Measurements from ENCODE around the gene CREBRF. TPM values are rescaled to one million over a fixed set of nuclear protein-coding genes. Genes with fewer than 3 reads are reported as not detected.

CREBRF gene
- total and polyA plus RNA-seq, 2 experiments from 2014 or later = 2.0 to 3.5 TPM

DNA sequence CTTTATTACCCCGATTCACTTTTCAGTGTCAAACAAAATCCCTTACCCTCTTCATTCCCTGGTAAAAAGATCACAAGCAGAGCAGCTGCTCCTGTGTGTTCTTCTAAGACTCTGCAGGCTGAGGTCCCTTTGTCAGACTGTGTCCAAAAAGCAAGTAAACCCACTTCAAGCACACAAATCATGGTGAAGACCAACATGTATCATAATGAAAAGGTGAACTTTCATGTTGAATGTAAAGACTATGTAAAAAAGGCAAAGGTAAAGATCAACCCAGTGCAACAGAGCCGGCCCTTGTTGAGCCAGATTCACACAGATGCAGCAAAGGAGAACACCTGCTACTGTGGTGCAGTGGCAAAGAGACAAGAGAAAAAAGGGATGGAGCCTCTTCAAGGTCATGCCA is 34.5 kb downstream of the CREBRF start (continued):
- TF ChIP-seq EZH2 (IDR thresholded peaks at IDR 0.05; ENCODE audit: low read depth, unreplicated experiment) (no peak), POLR2AphosphoS5 (IDR thresholded peaks at IDR 0.05; ENCODE audit: low read depth) (no peak), CREB1 (CRISPR knock-in tag; IDR thresholded peaks at IDR 0.05; ENCODE audit: low read depth) (no peak), EZH2phosphoT487 (IDR thresholded peaks at IDR 0.05; ENCODE audit: unreplicated experiment) (no peak), ZNF114 (CRISPR knock-in tag; IDR thresholded peaks at IDR 0.05) (no peak)

DNA sequence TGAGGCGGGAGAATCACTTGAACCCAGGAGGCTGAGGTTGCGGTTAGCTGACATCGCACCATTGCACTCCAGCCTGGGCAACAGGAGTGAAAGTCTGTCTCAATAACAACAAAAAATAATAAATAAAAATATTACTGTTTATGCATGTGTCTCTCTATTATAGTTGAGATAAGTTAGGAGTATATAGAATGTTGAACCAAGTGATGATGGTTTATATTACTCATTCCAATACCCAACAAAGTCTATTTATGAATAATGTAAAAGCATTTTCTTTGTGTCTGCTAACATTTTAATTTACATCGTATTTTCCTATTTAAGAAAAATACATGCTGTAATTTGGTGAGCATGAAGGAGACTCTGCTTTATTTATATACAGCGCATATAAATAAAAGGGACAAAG is 35.8 kb downstream of the CREBRF start:
- H3K27ac Mint-ChIP-seq = no peak overlapping the region
- no peaks in the 10 kb centered on the region for H3K4me1 Mint-ChIP-seq
- Histone ChIP-seq H3K4me2 (no peak overlapping the region), H3F3A (replicated peaks; ENCODE audit: low read depth) (no peaks in the 10 kb centered on the region), H3K36me3 (ENCODE audit: insufficient read depth) (no peaks in the 10 kb centered on the region), H3K4me1 (ENCODE audit: insufficient read depth) (no peaks in the 10 kb centered on the region), H4K20me1 (replicated peaks; ENCODE audit: insufficient read depth) (no peaks in the 10 kb centered on the region), H3K9me2 (ENCODE audit: insufficient read depth) (no peaks in the 10 kb centered on the region), H3K27me3 (ENCODE audit: insufficient read depth) (no peaks in the 10 kb centered on the region), H2AFZ (no peak overlapping the region), H3K79me2 (replicated peaks; ENCODE audit: insufficient read depth) (no peaks in the 10 kb centered on the region), H3K27ac (ENCODE audit: low read depth) (no peak overlapping the region), H3K4me3 (no peak overlapping the region)
- TF ChIP-seq, protein P1, sequence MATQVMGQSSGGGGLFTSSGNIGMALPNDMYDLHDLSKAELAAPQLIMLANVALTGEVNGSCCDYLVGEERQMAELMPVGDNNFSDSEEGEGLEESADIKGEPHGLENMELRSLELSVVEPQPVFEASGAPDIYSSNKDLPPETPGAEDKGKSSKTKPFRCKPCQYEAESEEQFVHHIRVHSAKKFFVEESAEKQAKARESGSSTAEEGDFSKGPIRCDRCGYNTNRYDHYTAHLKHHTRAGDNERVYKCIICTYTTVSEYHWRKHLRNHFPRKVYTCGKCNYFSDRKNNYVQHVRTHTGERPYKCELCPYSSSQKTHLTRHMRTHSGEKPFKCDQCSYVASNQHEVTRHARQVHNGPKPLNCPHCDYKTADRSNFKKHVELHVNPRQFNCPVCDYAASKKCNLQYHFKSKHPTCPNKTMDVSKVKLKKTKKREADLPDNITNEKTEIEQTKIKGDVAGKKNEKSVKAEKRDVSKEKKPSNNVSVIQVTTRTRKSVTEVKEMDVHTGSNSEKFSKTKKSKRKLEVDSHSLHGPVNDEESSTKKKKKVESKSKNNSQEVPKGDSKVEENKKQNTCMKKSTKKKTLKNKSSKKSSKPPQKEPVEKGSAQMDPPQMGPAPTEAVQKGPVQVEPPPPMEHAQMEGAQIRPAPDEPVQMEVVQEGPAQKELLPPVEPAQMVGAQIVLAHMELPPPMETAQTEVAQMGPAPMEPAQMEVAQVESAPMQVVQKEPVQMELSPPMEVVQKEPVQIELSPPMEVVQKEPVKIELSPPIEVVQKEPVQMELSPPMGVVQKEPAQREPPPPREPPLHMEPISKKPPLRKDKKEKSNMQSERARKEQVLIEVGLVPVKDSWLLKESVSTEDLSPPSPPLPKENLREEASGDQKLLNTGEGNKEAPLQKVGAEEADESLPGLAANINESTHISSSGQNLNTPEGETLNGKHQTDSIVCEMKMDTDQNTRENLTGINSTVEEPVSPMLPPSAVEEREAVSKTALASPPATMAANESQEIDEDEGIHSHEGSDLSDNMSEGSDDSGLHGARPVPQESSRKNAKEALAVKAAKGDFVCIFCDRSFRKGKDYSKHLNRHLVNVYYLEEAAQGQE (IDR thresholded peaks at IDR 0.05; ENCODE audit: unreplicated experiment) = no peak
- TF ChIP-seq CREB1 (CRISPR knock-in tag; IDR thresholded peaks at IDR 0.05; ENCODE audit: low read depth) (no peak), ZNF331 (CRISPR knock-in tag; IDR thresholded peaks at IDR 0.05; ENCODE audit: low read depth) (no peak)
- no peak overlapping the region for H3K4me3 Mint-ChIP-seq
- H3K27me3 Mint-ChIP-seq (ENCODE audit: insufficient read depth, low read depth, poor library complexity) = no peaks in the 10 kb centered on the region
- H3K36me3 Mint-ChIP-seq (ENCODE audit: low read depth) = no peaks in the 10 kb centered on the region
- no peaks in the 10 kb centered on the region for H3K9me3 Mint-ChIP-seq
- ATAC-seq = no peak
- DNase-seq (ENCODE audit: low spot score) = no peak

DNA sequence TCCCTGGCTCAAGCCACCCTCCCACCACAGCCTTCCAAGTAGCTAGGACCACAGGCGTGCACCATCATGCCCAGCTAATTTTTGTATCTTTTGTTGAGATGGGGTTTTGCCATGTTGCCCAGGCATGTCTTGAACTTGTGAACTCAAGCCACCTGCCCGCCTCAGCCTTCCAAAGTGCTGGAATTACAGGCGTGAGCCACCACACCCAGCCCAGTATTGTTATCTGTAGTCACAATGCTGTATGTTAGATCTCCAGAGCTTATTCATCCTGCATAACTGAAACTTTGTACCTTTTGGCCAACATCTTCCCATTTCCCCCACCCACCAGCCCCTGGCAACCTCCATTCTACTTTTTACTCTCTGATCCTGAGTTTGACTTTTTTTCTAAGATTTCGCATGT is 37.5 kb downstream of the CREBRF start:
- Histone ChIP-seq H3K4me1 (ENCODE audit: insufficient read depth) (no peaks in the 10 kb centered on the region), H3K4me2 (no peak overlapping the region), H3K79me2 (replicated peaks; ENCODE audit: insufficient read depth) (no peaks in the 10 kb centered on the region), H3K27me3 (ENCODE audit: insufficient read depth) (no peaks in the 10 kb centered on the region), H3K4me3 (no peak overlapping the region), H4K20me1 (replicated peaks; ENCODE audit: insufficient read depth) (no peaks in the 10 kb centered on the region), H3F3A (replicated peaks; ENCODE audit: low read depth) (no peaks in the 10 kb centered on the region), H2AFZ (no peak overlapping the region), H3K9me2 (ENCODE audit: insufficient read depth) (no peaks in the 10 kb centered on the region), H3K27ac (ENCODE audit: low read depth) (no peak overlapping the region), H3K36me3 (ENCODE audit: insufficient read depth) (no peaks in the 10 kb centered on the region)
- Mint-ChIP-seq H3K4me1 (no peaks in the 10 kb centered on the region), H3K9me3 (no peaks in the 10 kb centered on the region), H3K27ac (no peak overlapping the region; the same call in 1 of the 2 replicates), H3K4me3 (no peak overlapping the region), H3K27me3 (ENCODE audit: insufficient read depth, low read depth, poor library complexity) (no peaks in the 10 kb centered on the region), H3K36me3 (ENCODE audit: low read depth) (no peaks in the 10 kb centered on the region)
- DNase-seq (ENCODE audit: low spot score) (no peak), ATAC-seq (no peak)
- TF ChIP-seq, protein P2, sequence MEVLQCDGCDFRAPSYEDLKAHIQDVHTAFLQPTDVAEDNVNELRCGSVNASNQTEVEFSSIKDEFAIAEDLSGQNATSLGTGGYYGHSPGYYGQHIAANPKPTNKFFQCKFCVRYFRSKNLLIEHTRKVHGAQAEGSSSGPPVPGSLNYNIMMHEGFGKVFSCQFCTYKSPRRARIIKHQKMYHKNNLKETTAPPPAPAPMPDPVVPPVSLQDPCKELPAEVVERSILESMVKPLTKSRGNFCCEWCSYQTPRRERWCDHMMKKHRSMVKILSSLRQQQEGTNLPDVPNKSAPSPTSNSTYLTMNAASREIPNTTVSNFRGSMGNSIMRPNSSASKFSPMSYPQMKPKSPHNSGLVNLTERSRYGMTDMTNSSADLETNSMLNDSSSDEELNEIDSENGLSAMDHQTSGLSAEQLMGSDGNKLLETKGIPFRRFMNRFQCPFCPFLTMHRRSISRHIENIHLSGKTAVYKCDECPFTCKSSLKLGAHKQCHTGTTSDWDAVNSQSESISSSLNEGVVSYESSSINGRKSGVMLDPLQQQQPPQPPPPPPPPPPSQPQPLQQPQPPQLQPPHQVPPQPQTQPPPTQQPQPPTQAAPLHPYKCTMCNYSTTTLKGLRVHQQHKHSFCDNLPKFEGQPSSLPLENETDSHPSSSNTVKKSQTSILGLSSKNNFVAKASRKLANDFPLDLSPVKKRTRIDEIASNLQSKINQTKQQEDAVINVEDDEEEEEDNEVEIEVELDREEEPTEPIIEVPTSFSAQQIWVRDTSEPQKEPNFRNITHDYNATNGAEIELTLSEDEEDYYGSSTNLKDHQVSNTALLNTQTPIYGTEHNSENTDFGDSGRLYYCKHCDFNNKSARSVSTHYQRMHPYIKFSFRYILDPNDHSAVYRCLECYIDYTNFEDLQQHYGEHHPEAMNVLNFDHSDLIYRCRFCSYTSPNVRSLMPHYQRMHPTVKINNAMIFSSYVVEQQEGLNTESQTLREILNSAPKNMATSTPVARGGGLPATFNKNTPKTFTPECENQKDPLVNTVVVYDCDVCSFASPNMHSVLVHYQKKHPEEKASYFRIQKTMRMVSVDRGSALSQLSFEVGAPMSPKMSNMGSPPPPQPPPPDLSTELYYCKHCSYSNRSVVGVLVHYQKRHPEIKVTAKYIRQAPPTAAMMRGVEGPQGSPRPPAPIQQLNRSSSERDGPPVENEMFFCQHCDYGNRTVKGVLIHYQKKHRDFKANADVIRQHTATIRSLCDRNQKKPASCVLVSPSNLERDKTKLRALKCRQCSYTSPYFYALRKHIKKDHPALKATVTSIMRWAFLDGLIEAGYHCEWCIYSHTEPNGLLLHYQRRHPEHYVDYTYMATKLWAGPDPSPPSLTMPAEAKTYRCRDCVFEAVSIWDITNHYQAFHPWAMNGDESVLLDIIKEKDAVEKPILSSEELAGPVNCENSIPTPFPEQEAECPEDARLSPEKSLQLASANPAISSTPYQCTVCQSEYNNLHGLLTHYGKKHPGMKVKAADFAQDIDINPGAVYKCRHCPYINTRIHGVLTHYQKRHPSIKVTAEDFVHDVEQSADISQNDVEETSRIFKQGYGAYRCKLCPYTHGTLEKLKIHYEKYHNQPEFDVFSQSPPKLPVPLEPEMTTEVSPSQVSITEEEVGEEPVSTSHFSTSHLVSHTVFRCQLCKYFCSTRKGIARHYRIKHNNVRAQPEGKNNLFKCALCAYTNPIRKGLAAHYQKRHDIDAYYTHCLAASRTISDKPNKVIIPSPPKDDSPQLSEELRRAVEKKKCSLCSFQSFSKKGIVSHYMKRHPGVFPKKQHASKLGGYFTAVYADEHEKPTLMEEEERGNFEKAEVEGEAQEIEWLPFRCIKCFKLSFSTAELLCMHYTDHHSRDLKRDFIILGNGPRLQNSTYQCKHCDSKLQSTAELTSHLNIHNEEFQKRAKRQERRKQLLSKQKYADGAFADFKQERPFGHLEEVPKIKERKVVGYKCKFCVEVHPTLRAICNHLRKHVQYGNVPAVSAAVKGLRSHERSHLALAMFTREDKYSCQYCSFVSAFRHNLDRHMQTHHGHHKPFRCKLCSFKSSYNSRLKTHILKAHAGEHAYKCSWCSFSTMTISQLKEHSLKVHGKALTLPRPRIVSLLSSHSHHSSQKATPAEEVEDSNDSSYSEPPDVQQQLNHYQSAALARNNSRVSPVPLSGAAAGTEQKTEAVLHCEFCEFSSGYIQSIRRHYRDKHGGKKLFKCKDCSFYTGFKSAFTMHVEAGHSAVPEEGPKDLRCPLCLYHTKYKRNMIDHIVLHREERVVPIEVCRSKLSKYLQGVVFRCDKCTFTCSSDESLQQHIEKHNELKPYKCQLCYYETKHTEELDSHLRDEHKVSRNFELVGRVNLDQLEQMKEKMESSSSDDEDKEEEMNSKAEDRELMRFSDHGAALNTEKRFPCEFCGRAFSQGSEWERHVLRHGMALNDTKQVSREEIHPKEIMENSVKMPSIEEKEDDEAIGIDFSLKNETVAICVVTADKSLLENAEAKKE (CRISPR knock-in tag; IDR thresholded peaks at IDR 0.05) = no peak
- TF ChIP-seq STAT1 (IDR thresholded peaks at IDR 0.05; ENCODE audit: unreplicated experiment) (no peak), EZH2phosphoT487 (IDR thresholded peaks at IDR 0.05; ENCODE audit: unreplicated experiment) (no peak), JUNB (IDR thresholded peaks at IDR 0.05; ENCODE audit: unreplicated experiment) (no peak)
